Measurements from ENCODE around the gene MRPL23. TPM values are rescaled to one million over a fixed set of nuclear protein-coding genes. Genes with fewer than 3 reads are reported as not detected.

MRPL23 gene
- total RNA-seq, 1 experiment from 2014 or later = 232 TPM

DNA sequence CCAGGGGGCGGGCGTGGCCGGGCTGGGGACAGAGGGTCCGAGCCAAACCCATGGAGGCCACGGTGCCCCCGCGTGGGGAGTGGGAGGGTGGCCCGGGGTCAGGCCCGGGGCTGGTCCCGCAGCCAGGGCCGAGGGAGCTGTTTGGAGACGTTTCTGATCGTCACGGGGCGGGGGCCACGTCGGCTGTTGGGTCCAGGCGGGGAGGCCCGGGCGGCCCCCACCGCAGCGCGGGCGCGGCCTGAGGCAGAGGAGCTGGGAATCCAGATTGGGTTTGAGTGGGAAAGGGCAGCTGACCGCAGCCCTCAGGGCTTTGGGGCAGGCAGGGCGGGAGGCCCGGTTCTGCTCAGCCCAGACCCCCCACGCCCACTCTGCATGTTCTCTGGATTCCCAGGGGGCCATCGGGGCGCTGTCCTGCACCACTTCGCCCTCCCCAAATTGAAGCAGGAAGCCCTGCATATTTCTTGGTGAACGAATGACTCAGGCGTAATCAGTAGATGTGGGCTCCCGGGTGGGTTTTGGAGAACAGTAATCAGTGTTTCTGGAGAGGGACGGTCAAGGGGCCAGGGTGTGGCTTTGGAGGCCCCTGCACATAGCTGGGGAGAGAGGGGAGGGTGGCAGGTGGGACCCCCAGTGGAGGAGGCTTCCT, 583 bp downstream of the MRPL23 start:
- BruUV-seq (replicated peaks) = no TSS peak
- Histone ChIP-seq H3K4me3 (ENCODE audit: low read length) (no peak overlapping the region), H2AFZ (ENCODE audit: low read length) (no peak overlapping the region), H3K4me2 (ENCODE audit: low read length) (no peak overlapping the region), H3K27ac (ENCODE audit: low read length) (no peak overlapping the region), H3K9ac (ENCODE audit: low read length) (no peak overlapping the region), H3K27me3 (ENCODE audit: low read length) (no peaks in the 10 kb centered on the region), H4K20me1 (ENCODE audit: low read length) (no peaks in the 10 kb centered on the region), H3K9me2 (replicated peaks; ENCODE audit: low read length) (no peaks in the 10 kb centered on the region), H3K9me3 (ENCODE audit: low read length) (no peaks in the 10 kb centered on the region), H3K4me1 (ENCODE audit: insufficient read depth, low read length) (0 out of 2 replicates have a peak, but pooled peaks cover 4% of the 10 kb centered on the region), H3K36me3 (ENCODE audit: low read depth, low read length) (no peaks in the 10 kb centered on the region), H3F3A (ENCODE audit: low read length, unreplicated experiment) (no peaks in the 10 kb centered on the region), H3K79me2 (ENCODE audit: low read length) (no peaks in the 10 kb centered on the region)
- intact Hi-C loops (cut with micrococcal nuclease) = loop anchor here (10.0 kb wide), 1 partner anchor 53 kb away; the partner anchor contains the start of gene PRR33
- no peak for DNase-seq
- CTCF ChIA-PET = interaction anchor here (0.6 to 0.8 kb wide), 2 partner anchors 41 to 66 kb away, joined by 3 to 6 read pairs; no protein-coding TSS in a partner anchor
- TF ChIP-seq EZH2phosphoT487 (IDR thresholded peaks at IDR 0.05; ENCODE audit: borderline replicate concordance, low read length) (no peak), EZH2 (IDR thresholded peaks at IDR 0.05; ENCODE audit: low read length, unreplicated experiment) (no peak)
- TF ChIP-seq, protein P1, sequence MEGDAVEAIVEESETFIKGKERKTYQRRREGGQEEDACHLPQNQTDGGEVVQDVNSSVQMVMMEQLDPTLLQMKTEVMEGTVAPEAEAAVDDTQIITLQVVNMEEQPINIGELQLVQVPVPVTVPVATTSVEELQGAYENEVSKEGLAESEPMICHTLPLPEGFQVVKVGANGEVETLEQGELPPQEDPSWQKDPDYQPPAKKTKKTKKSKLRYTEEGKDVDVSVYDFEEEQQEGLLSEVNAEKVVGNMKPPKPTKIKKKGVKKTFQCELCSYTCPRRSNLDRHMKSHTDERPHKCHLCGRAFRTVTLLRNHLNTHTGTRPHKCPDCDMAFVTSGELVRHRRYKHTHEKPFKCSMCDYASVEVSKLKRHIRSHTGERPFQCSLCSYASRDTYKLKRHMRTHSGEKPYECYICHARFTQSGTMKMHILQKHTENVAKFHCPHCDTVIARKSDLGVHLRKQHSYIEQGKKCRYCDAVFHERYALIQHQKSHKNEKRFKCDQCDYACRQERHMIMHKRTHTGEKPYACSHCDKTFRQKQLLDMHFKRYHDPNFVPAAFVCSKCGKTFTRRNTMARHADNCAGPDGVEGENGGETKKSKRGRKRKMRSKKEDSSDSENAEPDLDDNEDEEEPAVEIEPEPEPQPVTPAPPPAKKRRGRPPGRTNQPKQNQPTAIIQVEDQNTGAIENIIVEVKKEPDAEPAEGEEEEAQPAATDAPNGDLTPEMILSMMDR (conservative IDR thresholded peaks at IDR 0.05; ENCODE audit: low read depth, low read length) = no peak
- ATAC-seq = peak; percentile 40
- POLR2A ChIA-PET (ENCODE audit: unreplicated experiment) = no interaction called here

DNA sequence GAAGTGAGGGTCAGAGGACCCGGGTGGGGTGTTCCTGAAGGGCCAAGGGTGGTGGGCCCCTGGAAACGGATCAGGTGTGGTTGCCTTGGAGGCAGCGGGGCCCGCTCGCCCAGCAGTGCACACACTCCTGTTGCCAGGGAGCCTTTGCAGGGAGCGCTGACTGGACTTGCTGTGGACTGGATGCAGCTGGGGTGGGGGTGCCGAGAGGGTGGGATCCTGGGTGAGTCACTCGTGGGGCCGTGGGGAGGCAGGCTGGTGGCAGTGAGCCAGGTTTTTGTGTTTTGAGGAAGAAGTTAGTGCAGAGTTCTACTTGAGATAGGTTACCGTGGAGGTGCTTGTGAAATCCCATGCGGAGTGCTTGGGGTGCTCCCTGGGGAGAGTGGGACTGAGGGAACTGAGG, 1.3 kb downstream of the MRPL23 start:
- H3K9me2 ChIP-seq (replicated peaks; ENCODE audit: low read length) = no peaks in the 10 kb centered on the region
- DNase-seq = no peak
- no peak overlapping the region for H3K4me3 ChIP-seq (ENCODE audit: low read length)
- ChIA-PET CTCF (interaction anchor here (0.6 to 0.8 kb wide), 3 partner anchors 41 to 203 kb away, joined by 3 to 6 read pairs (median 3); no protein-coding TSS in a partner anchor), POLR2A (ENCODE audit: unreplicated experiment) (no interaction called here)
- no peaks in the 10 kb centered on the region for H3K27me3 ChIP-seq (ENCODE audit: low read length)
- H3K79me2 ChIP-seq (ENCODE audit: low read length) = no peaks in the 10 kb centered on the region
- H4K20me1 ChIP-seq (ENCODE audit: low read length) = no peaks in the 10 kb centered on the region
- no peak overlapping the region for H3K27ac ChIP-seq (ENCODE audit: low read length)
- H3K4me1 ChIP-seq (ENCODE audit: insufficient read depth, low read length) = 0 out of 2 replicates have a peak, but pooled peaks cover 4% of the 10 kb centered on the region
- H2AFZ ChIP-seq (ENCODE audit: low read length) = no peak overlapping the region
- peak; percentile 21; the same call in 1 of the 2 replicates for ATAC-seq
- intact Hi-C loops (cut with micrococcal nuclease) = loop anchor here (10.0 kb wide), 1 partner anchor 54 kb away; the partner anchor contains the start of gene PRR33
- no peaks in the 10 kb centered on the region for H3K9me3 ChIP-seq (ENCODE audit: low read length)
- H3K36me3 ChIP-seq (ENCODE audit: low read depth, low read length) = no peaks in the 10 kb centered on the region
- no peak overlapping the region for H3K4me2 ChIP-seq (ENCODE audit: low read length)
- H3F3A ChIP-seq (ENCODE audit: low read length, unreplicated experiment) = no peaks in the 10 kb centered on the region
- BruUV-seq (replicated peaks) = no TSS peak
- no peak overlapping the region for H3K9ac ChIP-seq (ENCODE audit: low read length)
- TF ChIP-seq EZH2phosphoT487 (IDR thresholded peaks at IDR 0.05; ENCODE audit: borderline replicate concordance, low read length) = no peak

DNA sequence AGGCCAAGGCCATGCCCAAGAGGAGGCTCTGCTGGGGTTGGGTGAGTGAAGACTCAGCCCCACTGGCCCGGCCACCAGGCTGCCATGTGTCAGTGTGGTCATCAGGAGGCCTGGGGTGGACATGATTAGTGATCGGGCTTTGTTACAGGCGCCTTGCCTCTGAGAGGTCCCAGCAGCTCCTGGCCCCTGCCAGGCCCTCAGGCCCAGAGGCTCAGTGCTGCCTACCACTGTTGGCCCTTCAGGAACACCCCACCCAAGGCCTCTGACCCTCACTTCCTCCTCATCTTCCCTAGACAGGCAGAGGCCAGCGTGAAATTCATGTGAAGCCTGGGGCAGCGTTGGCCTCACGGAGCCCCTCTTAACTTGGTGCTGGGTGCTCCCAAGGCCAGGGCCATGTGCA, 2.2 kb downstream of the MRPL23 start:
- Histone ChIP-seq H3K9ac (ENCODE audit: low read length) (no peak overlapping the region), H3K27ac (ENCODE audit: low read length) (no peak overlapping the region), H3K4me3 (ENCODE audit: low read length) (no peak overlapping the region), H3K4me2 (ENCODE audit: low read length) (no peak overlapping the region), H3F3A (ENCODE audit: low read length, unreplicated experiment) (no peaks in the 10 kb centered on the region), H3K27me3 (ENCODE audit: low read length) (no peaks in the 10 kb centered on the region), H2AFZ (ENCODE audit: low read length) (no peak overlapping the region), H3K9me2 (replicated peaks; ENCODE audit: low read length) (no peaks in the 10 kb centered on the region), H4K20me1 (ENCODE audit: low read length) (no peaks in the 10 kb centered on the region), H3K79me2 (ENCODE audit: low read length) (no peaks in the 10 kb centered on the region), H3K36me3 (ENCODE audit: low read depth, low read length) (no peaks in the 10 kb centered on the region), H3K9me3 (ENCODE audit: low read length) (no peaks in the 10 kb centered on the region), H3K4me1 (ENCODE audit: insufficient read depth, low read length) (no peaks in the 10 kb centered on the region)
- ATAC-seq (no peak), DNase-seq (no peak)
- ChIA-PET POLR2A (ENCODE audit: unreplicated experiment) (no interaction called here), CTCF (no interaction called here)
- TF ChIP-seq EZH2phosphoT487 (IDR thresholded peaks at IDR 0.05; ENCODE audit: borderline replicate concordance, low read length) (no peak), EZH2 (IDR thresholded peaks at IDR 0.05; ENCODE audit: low read length, unreplicated experiment) (no peak)
- TF ChIP-seq, protein P1 (conservative IDR thresholded peaks at IDR 0.05; ENCODE audit: low read depth, low read length) = no peak
- BruUV-seq (replicated peaks) = no TSS peak
- intact Hi-C loops (cut with micrococcal nuclease) = loop anchor here (10.0 kb wide), 1 partner anchor 55 kb away; the partner anchor contains the start of gene PRR33
